Measurements from ENCODE around the gene NTPCR. TPM values are rescaled to one million over a fixed set of nuclear protein-coding genes. Genes with fewer than 3 reads are reported as not detected.

Gene NTPCR
- total RNA-seq, 1 experiment from 2014 or later = 34.2 TPM

- POLR2A ChIA-PET = no interaction called here
- H3K9me2 ChIP-seq (ENCODE audit: insufficient read depth) = no peaks in the 10 kb centered on the region
- H3K9me3 ChIP-seq (ENCODE audit: control insufficient read depth in 1 of 2, insufficient read depth in 1 of 2, low read depth in 1 of 2, low read length in 2 of 2) = no peaks in the 10 kb centered on the region
- no peaks in the 10 kb centered on the region for H4K20me1 ChIP-seq (ENCODE audit: insufficient read depth)
- no peaks in the 10 kb centered on the region; a peak in 1 of 4 replicates for H3K36me3 ChIP-seq (ENCODE audit: control insufficient read depth in 1 of 2, insufficient read depth in 2 of 2, low read length in 2 of 2)
- H3K4me3 ChIP-seq (replicated peaks in 1 of 2; ENCODE audit: low read depth in 1 of 2, low read length in 2 of 2) = no peak overlapping the region
- no peaks in the 10 kb centered on the region for H3K4me1 ChIP-seq (ENCODE audit: control insufficient read depth in 1 of 2, insufficient read depth in 2 of 2, low read length in 2 of 2)
- no TSS peak for BruUV-seq (replicated peaks)
- CTCF ChIA-PET = no interaction called here
- H3K79me2 ChIP-seq (ENCODE audit: insufficient read depth, low read length) = no peaks in the 10 kb centered on the region
- no peak overlapping the region for H2AFZ ChIP-seq (ENCODE audit: low read depth, low read length, poor library complexity, severe bottlenecking)
- H3K27ac ChIP-seq (ENCODE audit: low read depth, low read length) = no peak overlapping the region
- intact Hi-C loops (cut with micrococcal nuclease) = no loop called here
- no peak for DNase-seq (ENCODE audit: low read depth, low spot score)
- TF ChIP-seq, protein P1, sequence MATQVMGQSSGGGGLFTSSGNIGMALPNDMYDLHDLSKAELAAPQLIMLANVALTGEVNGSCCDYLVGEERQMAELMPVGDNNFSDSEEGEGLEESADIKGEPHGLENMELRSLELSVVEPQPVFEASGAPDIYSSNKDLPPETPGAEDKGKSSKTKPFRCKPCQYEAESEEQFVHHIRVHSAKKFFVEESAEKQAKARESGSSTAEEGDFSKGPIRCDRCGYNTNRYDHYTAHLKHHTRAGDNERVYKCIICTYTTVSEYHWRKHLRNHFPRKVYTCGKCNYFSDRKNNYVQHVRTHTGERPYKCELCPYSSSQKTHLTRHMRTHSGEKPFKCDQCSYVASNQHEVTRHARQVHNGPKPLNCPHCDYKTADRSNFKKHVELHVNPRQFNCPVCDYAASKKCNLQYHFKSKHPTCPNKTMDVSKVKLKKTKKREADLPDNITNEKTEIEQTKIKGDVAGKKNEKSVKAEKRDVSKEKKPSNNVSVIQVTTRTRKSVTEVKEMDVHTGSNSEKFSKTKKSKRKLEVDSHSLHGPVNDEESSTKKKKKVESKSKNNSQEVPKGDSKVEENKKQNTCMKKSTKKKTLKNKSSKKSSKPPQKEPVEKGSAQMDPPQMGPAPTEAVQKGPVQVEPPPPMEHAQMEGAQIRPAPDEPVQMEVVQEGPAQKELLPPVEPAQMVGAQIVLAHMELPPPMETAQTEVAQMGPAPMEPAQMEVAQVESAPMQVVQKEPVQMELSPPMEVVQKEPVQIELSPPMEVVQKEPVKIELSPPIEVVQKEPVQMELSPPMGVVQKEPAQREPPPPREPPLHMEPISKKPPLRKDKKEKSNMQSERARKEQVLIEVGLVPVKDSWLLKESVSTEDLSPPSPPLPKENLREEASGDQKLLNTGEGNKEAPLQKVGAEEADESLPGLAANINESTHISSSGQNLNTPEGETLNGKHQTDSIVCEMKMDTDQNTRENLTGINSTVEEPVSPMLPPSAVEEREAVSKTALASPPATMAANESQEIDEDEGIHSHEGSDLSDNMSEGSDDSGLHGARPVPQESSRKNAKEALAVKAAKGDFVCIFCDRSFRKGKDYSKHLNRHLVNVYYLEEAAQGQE (IDR thresholded peaks at IDR 0.05; ENCODE audit: low read depth) = no peak
- TF ChIP-seq POLR2A (IDR thresholded peaks at IDR 0.05; ENCODE audit: borderline replicate concordance, extremely low read depth, insufficient read depth, insufficient read length) (no peak), ATF3 (IDR thresholded peaks at IDR 0.05) (no peak), RAD21 (IDR thresholded peaks at IDR 0.05; ENCODE audit: low read depth) (no peak), CTCF (IDR thresholded peaks at IDR 0.05 in 2 of 3, conservative IDR thresholded peaks at IDR 0.05 in 1 of 3; ENCODE audit: borderline replicate concordance in 1 of 3, insufficient read depth in 1 of 3, low read depth in 2 of 3, low read length in 2 of 3) (no peak), EZH2 (IDR thresholded peaks at IDR 0.05) (no peak), SIN3A (IDR thresholded peaks at IDR 0.05; ENCODE audit: low read depth) (no peak), YY1 (IDR thresholded peaks at IDR 0.05; ENCODE audit: extremely low read depth, insufficient replicate concordance, low read depth, low read length) (no peak), CBX3 (IDR thresholded peaks at IDR 0.05; ENCODE audit: low read depth) (no peak), ZFX (IDR thresholded peaks at IDR 0.05) (no peak), EZH2phosphoT487 (IDR thresholded peaks at IDR 0.05; ENCODE audit: borderline replicate concordance) (no peak), SP1 (IDR thresholded peaks at IDR 0.05; ENCODE audit: low read depth) (no peak), ELF1 (IDR thresholded peaks at IDR 0.05; ENCODE audit: borderline replicate concordance, low read depth) (no peak), TCF7L2 (IDR thresholded peaks at IDR 0.05; ENCODE audit: borderline replicate concordance, extremely low read depth, insufficient read depth, insufficient read length) (no peak), ZNF274 (IDR thresholded peaks at IDR 0.05; ENCODE audit: low read depth, low read length) (no peak)
- TF ChIP-seq, protein P2, sequence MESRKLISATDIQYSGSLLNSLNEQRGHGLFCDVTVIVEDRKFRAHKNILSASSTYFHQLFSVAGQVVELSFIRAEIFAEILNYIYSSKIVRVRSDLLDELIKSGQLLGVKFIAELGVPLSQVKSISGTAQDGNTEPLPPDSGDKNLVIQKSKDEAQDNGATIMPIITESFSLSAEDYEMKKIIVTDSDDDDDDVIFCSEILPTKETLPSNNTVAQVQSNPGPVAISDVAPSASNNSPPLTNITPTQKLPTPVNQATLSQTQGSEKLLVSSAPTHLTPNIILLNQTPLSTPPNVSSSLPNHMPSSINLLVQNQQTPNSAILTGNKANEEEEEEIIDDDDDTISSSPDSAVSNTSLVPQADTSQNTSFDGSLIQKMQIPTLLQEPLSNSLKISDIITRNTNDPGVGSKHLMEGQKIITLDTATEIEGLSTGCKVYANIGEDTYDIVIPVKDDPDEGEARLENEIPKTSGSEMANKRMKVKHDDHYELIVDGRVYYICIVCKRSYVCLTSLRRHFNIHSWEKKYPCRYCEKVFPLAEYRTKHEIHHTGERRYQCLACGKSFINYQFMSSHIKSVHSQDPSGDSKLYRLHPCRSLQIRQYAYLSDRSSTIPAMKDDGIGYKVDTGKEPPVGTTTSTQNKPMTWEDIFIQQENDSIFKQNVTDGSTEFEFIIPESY (IDR thresholded peaks at IDR 0.05; ENCODE audit: extremely low read depth, insufficient replicate concordance, low read length) = no peak
- TF ChIP-seq, protein P3, sequence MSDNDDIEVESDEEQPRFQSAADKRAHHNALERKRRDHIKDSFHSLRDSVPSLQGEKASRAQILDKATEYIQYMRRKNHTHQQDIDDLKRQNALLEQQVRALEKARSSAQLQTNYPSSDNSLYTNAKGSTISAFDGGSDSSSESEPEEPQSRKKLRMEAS (IDR thresholded peaks at IDR 0.05) = no peak
- H3K27me3 ChIP-seq (ENCODE audit: insufficient read depth, low read length) = no peaks in the 10 kb centered on the region
- no peak for ATAC-seq
- RAD21 ChIA-PET (ENCODE audit: low non-redundant PET in 1 of 2, low total read pairs in 2 of 2, uncharacterized antibody in 2 of 2, unreplicated experiment in 2 of 2) = no interaction called here
- H3K9ac ChIP-seq (ENCODE audit: low read length) = no peak overlapping the region
- H3K4me2 ChIP-seq (ENCODE audit: low read length) = no peak overlapping the region
These were observed 54.7 kb downstream of the NTPCR start for GRCh38 chr1:233005156-233005555.

All from HCT116 (cell line).